ENCODE measurements around the gene AOC2.
A peak's percentile ranks its signal among the peaks of the same experiment; 100 is the strongest.
"Not testable (repeated sequence)": the region's sequence is repeated elsewhere in the genome, so short reads cannot be mapped to it uniquely, and the experiment has no call there.

Gene AOC2

GRCh38 chr17:42832213-42832933 lies 12.0 kb upstream of the AOC2 start:
- DNase-seq: no peak

GRCh38 chr17:42832934-42833766 lies 11.2 kb upstream of the AOC2 start, which contains the start of gene PSME3:
Gene PSME3 (plus strand): TSS chr17:42833397. CDS start chr17:42833632, 235 bp downstream.
- peak; percentile 90 for DNase-seq

GRCh38 chr17:42833767-42834422 lies 10.5 kb upstream of the AOC2 start:
- DNase-seq: no peak

- DNase-seq: no peak
Measured at GRCh38 chr17:42835732-42836131, 8.6 kb upstream of the AOC2 start.

GRCh38 chr17:42841975-42842685 lies 2.2 kb upstream of the AOC2 start:
- DNase-seq: no peak

GRCh38 chr17:42843358-42843934 lies 934 bp upstream of the AOC2 start:
- DNase-seq: no peak

- DNase-seq: no peak
Measured at GRCh38 chr17:42844761-42845555, 578 bp downstream of the AOC2 start.

GRCh38 chr17:42845556-42845917 lies 1.2 kb downstream of the AOC2 start:
- DNase-seq: no peak

GRCh38 chr17:42845918-42846593 lies 1.7 kb downstream of the AOC2 start:
- no peak for DNase-seq

- DNase-seq: no peak
Measured at GRCh38 chr17:42846594-42847280, 2.4 kb downstream of the AOC2 start.

GRCh38 chr17:42848093-42848492 lies 3.7 kb downstream of the AOC2 start:
- no peak for DNase-seq

- DNase-seq: no peak
Measured at GRCh38 chr17:42849031-42849430, 4.7 kb downstream of the AOC2 start.

GRCh38 chr17:42849451-42850181 lies 5.2 kb downstream of the AOC2 start:
- DNase-seq: no peak

GRCh38 chr17:42850954-42851353 lies 6.6 kb downstream of the AOC2 start, which contains the start of gene AOC3:
Gene AOC3 (plus strand): TSS chr17:42851199. CDS start chr17:42851344, 145 bp downstream.
- DNase-seq: no peak

- not testable (repeated sequence) for DNase-seq
Measured at GRCh38 chr17:42851371-42852240, 7.2 kb downstream of the AOC2 start.

- DNase-seq: no peak
Measured at GRCh38 chr17:42852351-42852750, 8.0 kb downstream of the AOC2 start.

GRCh38 chr17:42853004-42853403 lies 8.6 kb downstream of the AOC2 start:
- no peak for DNase-seq

- DNase-seq: no peak
Measured at GRCh38 chr17:42853597-42853967, 9.2 kb downstream of the AOC2 start.
